Activated T-helper 1 cell treated with anti-CD3 and anti-CD28 coated beads, Interleukin-12 subunit alpha, Interleukin-12 subunit beta, Interleukin-2, Interleukin-4 antibody, amounts not matched to agents 30 ng/mL and 10 ng/mL and 1 ng/mL, durations not matched to agents 14 hours and 24 hours and 36 hours (primary cell): ENCODE data around the gene MED23. TPM values are rescaled to one million over a fixed set of nuclear protein-coding genes. Genes with fewer than 3 reads are reported as not detected.

Source experiments
- DNase-seq: peaks from one replicate; pipeline ENCODE4 v3.0.0; 2021; ENCODE audit warnings: low spot score
- H3K27ac Mint-ChIP-seq: one replicate; pipeline ENCODE4 v1.8.0; 2021; ENCODE audit warnings: mild to moderate bottlenecking, mixed read lengths
- H3K27me3 Mint-ChIP-seq: one replicate; pipeline ENCODE4 v1.8.0; 2022; ENCODE audit warnings: mild to moderate bottlenecking, moderate library complexity, mixed read lengths; ENCODE audit not compliant: insufficient read depth
- H3K36me3 Mint-ChIP-seq: one replicate; pipeline ENCODE4 v1.8.0; 2021; ENCODE audit warnings: low read depth, mixed read lengths
- H3K4me1 Mint-ChIP-seq: one replicate; pipeline ENCODE4 v1.8.0; 2021; ENCODE audit warnings: low read depth, mixed read lengths
- H3K4me3 Mint-ChIP-seq: one replicate; pipeline ENCODE4 v1.8.0; 2021; ENCODE audit warnings: mild to moderate bottlenecking, moderate library complexity, mixed read lengths
- H3K9me3 Mint-ChIP-seq: one replicate; pipeline ENCODE4 v1.8.0; 2021; ENCODE audit warnings: mixed read lengths
- intact Hi-C: fragments of 100-400 bp; cut with micrococcal nuclease; formaldehyde crosslinking; loops from one replicate; pipeline ENCODE4 v1.15.1; 2024
- total RNA-seq: library from RNA; stranded (reverse); gene quantifications from 2 replicates; pipeline ENCODE4 v1.2.3, GENCODE V29; 2022

MED23 gene
- total RNA-seq, 1 donor from 2014 or later, result 34.0 TPM

DNA sequence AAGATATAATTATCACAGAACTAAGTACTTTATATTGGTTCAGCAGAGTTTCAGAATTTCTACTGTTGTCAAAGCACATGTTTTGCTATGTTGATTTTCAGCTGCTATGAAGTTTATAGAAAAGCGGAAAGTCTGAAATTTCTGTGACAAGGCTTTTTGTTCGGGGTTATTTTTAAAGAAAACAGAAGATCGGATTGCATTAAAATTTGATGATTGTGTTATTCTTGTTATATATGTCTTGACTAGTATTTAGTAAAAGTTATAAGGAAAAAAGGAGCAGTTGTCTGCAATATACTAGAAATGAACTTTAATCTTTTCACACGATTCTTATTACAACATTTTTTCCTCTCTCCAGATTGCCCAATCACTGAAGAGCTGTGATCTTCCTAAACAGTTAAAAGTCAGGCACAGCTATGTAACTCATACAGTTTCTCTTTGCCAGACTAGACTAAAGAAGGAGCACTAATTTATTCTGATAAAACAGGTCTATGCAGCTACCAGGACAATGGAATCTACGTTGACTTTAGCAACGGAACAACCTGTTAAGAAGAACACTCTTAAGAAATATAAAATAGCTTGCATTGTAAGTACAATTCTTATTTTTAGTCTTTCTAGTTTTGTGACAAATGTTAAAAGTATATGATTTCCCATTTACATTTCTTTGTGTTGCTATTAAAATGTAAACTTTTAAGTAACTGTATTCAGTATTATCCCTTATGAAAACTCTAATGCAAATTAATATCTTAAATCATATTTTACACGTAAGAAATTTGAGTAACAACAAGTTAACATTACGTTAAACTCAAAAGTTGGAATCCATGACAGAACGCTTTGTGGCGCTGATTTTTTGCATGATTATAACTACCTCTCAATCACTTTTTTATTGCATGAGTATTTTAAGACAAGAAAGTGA, 9.1 kb upstream of the MED23 start, which contains the start of gene ENPP3:
Gene ENPP3, plus strand, starts transcription at position 423 of the 913 bp plus-strand sequence. Its CDS starts 83 bp downstream, at position 506.
- DNase-seq, result no peak
- peak within 1 kb of the TSS; percentile 68 for H3K4me3 Mint-ChIP-seq
- intact Hi-C loops, result loop anchor here (10.0 kb wide), 1 partner anchor 168 kb away; the partner anchor contains the start of gene ENPP1
- H3K36me3 Mint-ChIP-seq, result peaks cover 5% of the 10 kb centered on the region
- H3K4me1 Mint-ChIP-seq, result peaks cover 20% of the 10 kb centered on the region
- H3K27me3 Mint-ChIP-seq, result peaks cover 6% of the 10 kb centered on the region
- no peaks in the 10 kb centered on the region for H3K9me3 Mint-ChIP-seq
- no peak within 1 kb of the TSS for H3K27ac Mint-ChIP-seq

DNA sequence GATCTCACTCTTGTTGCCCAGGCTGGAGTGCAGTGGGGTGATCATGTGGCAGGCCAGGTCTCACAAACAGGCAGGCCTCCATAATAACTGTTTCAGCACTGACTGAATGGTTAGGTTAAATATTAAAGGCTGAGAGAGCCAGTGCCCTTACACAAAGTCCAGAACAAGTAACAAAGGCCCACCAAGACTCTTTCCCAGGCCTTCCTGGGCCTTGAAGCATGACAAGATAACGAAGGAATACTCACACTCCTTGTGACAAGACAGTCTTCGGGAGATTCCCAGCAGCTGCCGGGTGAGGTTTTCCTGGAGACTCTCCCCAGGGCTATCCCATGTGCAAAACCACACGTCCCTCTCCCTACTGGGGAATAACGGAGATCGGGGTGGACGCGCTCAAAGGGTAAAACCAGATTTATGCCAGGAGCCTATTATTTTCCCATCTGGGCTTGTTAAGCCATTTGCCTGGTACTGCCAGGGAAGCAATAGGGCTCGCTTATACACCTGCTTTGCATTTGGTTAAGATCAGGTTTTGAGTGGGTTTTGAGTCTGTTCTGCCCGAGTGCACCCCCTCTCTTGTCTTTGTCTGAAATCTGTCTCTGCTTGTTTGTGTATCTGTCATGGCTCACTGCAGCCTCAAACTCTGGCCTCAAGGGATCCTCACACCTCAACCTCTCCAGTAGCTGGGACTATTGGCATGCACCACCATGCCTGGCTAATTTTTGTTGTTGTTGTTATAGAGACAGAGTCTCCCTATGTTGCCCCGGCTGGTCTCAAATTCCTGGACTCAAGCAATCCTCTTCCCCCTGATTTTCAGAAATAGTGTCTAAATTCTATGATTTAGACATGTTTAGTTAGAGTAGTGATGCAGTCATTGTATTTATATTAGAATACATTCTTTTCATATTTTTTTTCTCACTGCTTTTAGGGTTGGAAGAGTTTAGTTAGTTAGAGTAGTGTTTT, 7.6 kb upstream of the MED23 start:
- intact Hi-C loops, result loop anchor here (10.0 kb wide), 1 partner anchor 169 kb away; the partner anchor contains the start of gene ENPP1
- H3K9me3 Mint-ChIP-seq, result no peaks in the 10 kb centered on the region
- H3K4me3 Mint-ChIP-seq, result no peak overlapping the region
- H3K27me3 Mint-ChIP-seq, result peaks cover 6% of the 10 kb centered on the region
- no peak for DNase-seq
- H3K4me1 Mint-ChIP-seq, result peaks cover 14% of the 10 kb centered on the region
- H3K27ac Mint-ChIP-seq, result no peak overlapping the region
- H3K36me3 Mint-ChIP-seq, result peaks cover 1% of the 10 kb centered on the region

DNA sequence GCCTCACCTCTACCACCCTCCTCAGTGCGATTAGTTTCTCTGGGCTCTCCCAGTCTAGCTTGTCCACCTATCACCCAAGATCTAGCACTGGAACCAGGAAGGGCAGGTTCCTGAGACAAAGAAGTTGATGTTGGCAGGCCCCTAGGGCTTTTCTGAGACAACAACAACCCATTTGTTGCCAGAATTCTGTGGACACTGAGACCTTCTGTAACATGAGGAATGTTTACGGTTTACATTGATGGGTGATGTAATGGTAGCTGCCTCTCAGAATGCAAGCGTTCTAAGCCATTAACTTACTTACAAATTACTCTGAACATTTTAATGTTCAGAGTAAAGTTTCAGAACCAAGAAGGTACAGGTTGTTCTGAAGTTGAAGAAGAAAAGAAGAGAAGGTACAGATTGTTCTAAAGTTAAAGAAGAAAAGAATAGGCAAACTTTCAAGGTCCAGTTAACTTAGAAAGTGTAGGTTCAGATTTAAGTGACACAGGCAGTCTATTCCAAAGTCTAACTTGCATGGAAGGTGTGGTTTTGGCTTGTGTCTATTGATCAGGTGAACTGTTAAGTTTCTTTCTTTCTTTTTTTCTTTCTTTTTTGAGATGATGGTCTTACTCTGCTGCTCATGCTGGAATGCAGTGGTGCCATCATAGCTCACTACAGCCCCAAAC, 3.7 kb upstream of the MED23 start:
- H3K36me3 Mint-ChIP-seq, result peaks cover 4% of the 10 kb centered on the region
- intact Hi-C loops, result loop anchor here (10.0 kb wide), 1 partner anchor 173 kb away; the partner anchor contains the start of gene ENPP1
- H3K4me3 Mint-ChIP-seq, result no peak overlapping the region
- no peak overlapping the region for H3K27ac Mint-ChIP-seq
- peaks cover 28% of the 10 kb centered on the region for H3K4me1 Mint-ChIP-seq
- H3K27me3 Mint-ChIP-seq, result peaks cover 2% of the 10 kb centered on the region
- H3K9me3 Mint-ChIP-seq, result no peaks in the 10 kb centered on the region
- no peak for DNase-seq

- Mint-ChIP-seq H3K9me3 (no peaks in the 10 kb centered on the region), H3K27me3 (no peaks in the 10 kb centered on the region), H3K4me1 (peaks cover 36% of the 10 kb centered on the region), H3K27ac (peak overlapping the region; percentile 94), H3K36me3 (peaks cover 5% of the 10 kb centered on the region), H3K4me3 (no peak overlapping the region)
- DNase-seq, result no peak
- intact Hi-C loops, result loop anchor here (1.0 to 10.0 kb wide), 9 partner anchors 54 to 1605 kb away; partner anchors contain the start of genes ENPP1, EPB41L2 and RPS12
Observed at GRCh38 chr6:131629651-131630050, 1.6 kb upstream of the MED23 start.

DNA sequence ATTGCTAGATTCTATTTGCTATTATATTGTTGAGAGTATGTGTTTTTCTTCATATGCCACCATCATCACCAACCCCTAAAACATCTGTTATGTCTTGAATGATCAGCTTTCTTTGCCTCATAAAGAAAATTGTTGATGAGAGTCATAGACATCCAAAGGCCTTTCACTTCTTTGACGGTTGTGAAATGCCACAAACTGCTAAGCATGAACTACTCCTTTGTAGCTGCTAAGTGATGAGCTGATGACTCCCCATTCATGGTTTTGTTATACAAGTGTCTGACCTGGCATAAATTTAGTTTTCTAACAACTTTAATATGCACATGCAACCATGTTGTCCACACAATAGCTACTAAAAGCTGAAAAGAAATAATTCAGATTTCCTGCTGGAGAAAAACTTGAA, 684 bp upstream of the MED23 start:
- Mint-ChIP-seq H3K36me3 (peaks cover 7% of the 10 kb centered on the region), H3K4me1 (peaks cover 36% of the 10 kb centered on the region), H3K9me3 (no peaks in the 10 kb centered on the region), H3K27ac (peak overlapping the region; percentile 94), H3K4me3 (peak overlapping the region; percentile 99), H3K27me3 (no peaks in the 10 kb centered on the region)
- intact Hi-C loops, result loop anchor here (1.0 to 10.0 kb wide), 12 partner anchors 12 to 1604 kb away; partner anchors contain the start of genes EPB41L2 and RPS12
- no peak for DNase-seq

DNA sequence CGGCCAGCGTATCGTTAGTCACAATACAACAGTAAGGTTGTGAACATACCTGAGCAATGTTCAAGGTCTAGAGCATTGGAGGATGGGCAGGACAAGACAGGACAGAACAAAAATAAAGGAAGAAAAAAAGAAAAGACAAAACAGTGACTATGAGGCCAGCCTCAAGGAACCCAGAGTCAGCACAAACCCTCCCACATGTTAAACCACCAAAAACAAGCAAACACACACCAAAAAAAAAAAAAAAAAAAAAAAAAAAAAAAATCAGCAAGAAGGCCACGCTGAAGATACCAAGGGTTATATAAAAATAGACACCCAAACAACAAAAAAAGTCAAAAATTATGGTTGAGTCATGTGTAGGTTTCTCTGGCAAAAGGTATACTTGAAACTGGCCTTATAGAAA, 12.8 kb downstream of the MED23 start:
- peak overlapping the region; percentile 48 for H3K27ac Mint-ChIP-seq
- intact Hi-C loops, result no loop called here
- no peak for DNase-seq
- H3K9me3 Mint-ChIP-seq, result no peaks in the 10 kb centered on the region
- no peaks in the 10 kb centered on the region for H3K27me3 Mint-ChIP-seq
- no peak overlapping the region for H3K4me3 Mint-ChIP-seq
- peaks cover 8% of the 10 kb centered on the region for H3K4me1 Mint-ChIP-seq
- peaks cover 35% of the 10 kb centered on the region for H3K36me3 Mint-ChIP-seq

GRCh38 chr6:131613296-131613925, 14.6 kb downstream of the MED23 start:
- intact Hi-C loops, result no loop called here

DNA sequence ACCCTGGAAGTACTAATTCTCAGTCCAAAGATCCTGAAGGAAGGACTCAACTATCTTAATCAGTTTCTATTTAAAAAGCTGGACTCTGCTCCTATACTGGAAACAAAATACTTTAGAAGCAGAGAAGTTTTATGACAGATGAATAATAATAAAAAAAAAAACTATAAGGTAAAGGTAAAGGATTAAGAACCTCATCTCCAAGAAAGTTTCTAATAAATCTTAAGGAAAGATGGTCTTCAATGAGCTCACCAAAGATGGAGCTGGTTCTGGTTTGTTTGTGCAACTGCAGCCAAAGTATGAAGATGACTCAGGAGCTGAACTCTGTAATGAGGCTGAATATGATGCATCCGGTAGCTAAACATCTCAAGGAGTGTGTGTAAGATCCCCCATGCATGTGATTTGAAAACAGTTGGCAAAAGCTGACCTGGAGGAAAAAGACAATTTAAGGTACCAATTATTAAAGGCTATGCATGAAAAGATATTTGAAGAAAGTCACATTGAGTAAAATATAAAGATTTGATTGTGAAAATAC, 25.2 kb downstream of the MED23 start:
- intact Hi-C loops, result no loop called here
- Mint-ChIP-seq H3K4me3 (no peak overlapping the region), H3K36me3 (peaks cover 39% of the 10 kb centered on the region), H3K27ac (no peak overlapping the region), H3K9me3 (no peaks in the 10 kb centered on the region), H3K27me3 (no peaks in the 10 kb centered on the region), H3K4me1 (no peaks in the 10 kb centered on the region)
- DNase-seq, result no peak

More at GRCh38 chr6:131613296-131613925, 14.6 kb downstream of the MED23 start:
- H3K4me1 Mint-ChIP-seq, result peaks cover 8% of the 10 kb centered on the region
- no peaks in the 10 kb centered on the region for H3K27me3 Mint-ChIP-seq
- DNase-seq, result no peak
- H3K9me3 Mint-ChIP-seq, result no peaks in the 10 kb centered on the region
- no peak overlapping the region for H3K27ac Mint-ChIP-seq
- peaks cover 38% of the 10 kb centered on the region for H3K36me3 Mint-ChIP-seq
- H3K4me3 Mint-ChIP-seq, result no peak overlapping the region

DNA sequence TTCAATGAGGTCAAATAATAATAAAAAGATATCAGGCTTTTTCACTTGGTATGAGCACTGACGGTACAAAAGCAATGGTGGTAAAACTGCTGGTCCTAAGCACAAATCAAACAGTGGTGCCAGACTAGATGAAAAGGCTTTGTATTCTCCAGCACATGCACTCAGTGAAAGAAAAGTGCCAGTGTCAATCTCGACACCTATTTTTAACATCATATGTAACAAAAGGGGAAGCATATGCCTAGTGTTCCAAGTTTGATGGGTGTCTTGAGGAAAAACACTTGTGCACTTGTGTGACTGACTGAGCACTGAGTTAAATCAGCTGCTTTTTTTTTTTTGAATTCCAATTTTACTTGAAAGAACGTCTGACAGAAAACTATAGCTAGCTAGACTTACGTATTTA, 27.3 kb downstream of the MED23 start:
- peaks cover 39% of the 10 kb centered on the region for H3K36me3 Mint-ChIP-seq
- no peaks in the 10 kb centered on the region for H3K4me1 Mint-ChIP-seq
- intact Hi-C loops, result no loop called here
- H3K27me3 Mint-ChIP-seq, result no peaks in the 10 kb centered on the region
- DNase-seq, result no peak
- H3K9me3 Mint-ChIP-seq, result no peaks in the 10 kb centered on the region
- H3K4me3 Mint-ChIP-seq, result no peak overlapping the region
- no peak overlapping the region for H3K27ac Mint-ChIP-seq

DNA sequence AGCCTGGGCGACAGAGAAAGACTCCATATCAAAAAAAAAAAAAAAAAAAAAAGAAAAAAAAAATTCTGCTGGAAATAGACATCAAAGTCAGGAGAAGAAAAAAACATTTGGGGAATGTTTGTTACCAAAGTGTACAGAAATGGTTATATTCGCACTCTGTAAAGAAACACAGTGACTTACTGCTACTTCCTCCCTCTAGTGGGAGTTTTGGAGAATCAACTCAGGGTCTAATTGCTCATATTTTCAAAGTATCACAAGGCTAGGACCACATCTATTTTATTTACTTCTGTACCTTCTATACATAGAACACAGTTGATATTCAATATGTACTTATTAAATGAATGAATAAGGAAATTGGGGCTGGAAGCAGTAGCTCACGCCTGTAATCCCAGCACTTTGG, 30.6 kb downstream of the MED23 start:
- intact Hi-C loops, result loop anchor here (1.0 kb wide), 1 partner anchor 712 kb away; no protein-coding TSS in a partner anchor
- Mint-ChIP-seq H3K4me1 (no peaks in the 10 kb centered on the region), H3K36me3 (peaks cover 36% of the 10 kb centered on the region), H3K27me3 (no peaks in the 10 kb centered on the region), H3K9me3 (no peaks in the 10 kb centered on the region), H3K27ac (no peak overlapping the region), H3K4me3 (no peak overlapping the region)
- DNase-seq, result no peak

- peaks cover 40% of the 10 kb centered on the region for H3K36me3 Mint-ChIP-seq
- H3K4me3 Mint-ChIP-seq, result no peak overlapping the region
- H3K9me3 Mint-ChIP-seq, result no peaks in the 10 kb centered on the region
- H3K4me1 Mint-ChIP-seq, result no peaks in the 10 kb centered on the region
- no peak overlapping the region for H3K27ac Mint-ChIP-seq
- no peak for DNase-seq
- no peaks in the 10 kb centered on the region for H3K27me3 Mint-ChIP-seq
- intact Hi-C loops, result no loop called here
Observed at GRCh38 chr6:131594074-131594473, 34.0 kb downstream of the MED23 start.
